PC-3 (cell line): ENCODE data around the gene FAM186B. TPM values are rescaled to one million over a fixed set of nuclear protein-coding genes. Genes with fewer than 3 reads are reported as not detected.
A peak's percentile ranks its signal among the peaks of the same experiment; 100 is the strongest.

Source experiments
- ATAC-seq: fragments of 200-7000 bp; cut with Tn5 transposase; 2 replicates; pipeline ENCODE4 v1.9.1; 2020; ENCODE audit warnings: mild to moderate bottlenecking, moderate library complexity
- BruUV-seq: library from RNA; stranded (reverse); fragments of 400-500 nt; replicated peaks from 2 replicates; lab custom pipeline; 2021; lab: Mats Ljungman, UMichigan
- CTCF ChIA-PET: fragments of 300-600 bp; sonication (Branson Sonifier 250); formaldehyde crosslinking; loops from one replicate; lab custom pipeline; 2022; ENCODE audit warnings: antibody characterized with exemption; lab: Charles Lee
- POLR2A ChIA-PET: fragments of 300-600 bp; sonication (Branson Sonifier 250); formaldehyde crosslinking; loops from one replicate; lab custom pipeline; 2022; ENCODE audit warnings: antibody characterized with exemption; ENCODE audit not compliant: unreplicated experiment; lab: Charles Lee
- DNase-seq: peaks from one replicate; pipeline ENCODE4 v3.0.0-alpha.2; 2015
- H2AFZ ChIP-seq: fragments of 300-600 bp; sonication (generic); 2 replicates; pipeline ENCODE4 v1.6.0; 2016; ENCODE audit warnings: antibody characterized with exemption, low read length
- H3F3A ChIP-seq: fragments of 300-600 bp; sonication (generic); one replicate; pipeline ENCODE4 v1.6.0; 2017; ENCODE audit warnings: antibody characterized with exemption, low read length, control low read depth, mild to moderate bottlenecking; ENCODE audit not compliant: unreplicated experiment
- H3K27ac ChIP-seq: fragments of 300-600 bp; sonication (generic); 2 replicates; pipeline ENCODE4 v1.5.1; 2016; ENCODE audit warnings: mild to moderate bottlenecking, low read length
- H3K27me3 ChIP-seq: fragments of 300-600 bp; sonication (generic); 2 replicates; pipeline ENCODE4 v1.6.1; 2016; ENCODE audit warnings: low read length, mixed read lengths
- H3K36me3 ChIP-seq: fragments of 300-600 bp; sonication (generic); 2 replicates; pipeline ENCODE4 v1.6.1; 2016; ENCODE audit warnings: low read depth, mixed run types, low read length, mixed read lengths
- H3K4me1 ChIP-seq: fragments of 300-600 bp; sonication (generic); 2 replicates; pipeline ENCODE4 v1.5.1; 2016; ENCODE audit warnings: low read length; ENCODE audit not compliant: insufficient read depth
- H3K4me2 ChIP-seq: fragments of 300-600 bp; sonication (generic); 2 replicates; pipeline ENCODE4 v1.6.0; 2016; ENCODE audit warnings: low read length
- H3K4me3 ChIP-seq: fragments of 300-600 bp; sonication (generic); 2 replicates; pipeline ENCODE4 v1.5.1; 2016; ENCODE audit warnings: mild to moderate bottlenecking, low read length, mixed read lengths
- H3K79me2 ChIP-seq: fragments of 300-600 bp; sonication (generic); 2 replicates; pipeline ENCODE4 v1.6.1; 2017; ENCODE audit warnings: low read length, mixed read lengths
- H3K9ac ChIP-seq: fragments of 300-600 bp; sonication (generic); 2 replicates; pipeline ENCODE4 v1.6.0; 2016; ENCODE audit warnings: mild to moderate bottlenecking, low read length
- H3K9me2 ChIP-seq: fragments of 300-600 bp; sonication (generic); replicated peaks from 2 replicates; pipeline ENCODE4 v1.6.1; 2016; ENCODE audit warnings: mixed run types, low read length, mixed read lengths
- H3K9me3 ChIP-seq: fragments of 300-600 bp; sonication (generic); 2 replicates; pipeline ENCODE4 v1.6.1; 2016; ENCODE audit warnings: low read length, mixed read lengths
- H4K20me1 ChIP-seq: fragments of 300-600 bp; sonication (generic); 2 replicates; pipeline ENCODE4 v1.6.1; 2016; ENCODE audit warnings: low read length, mixed read lengths
- CTCF ChIP-seq: fragments of 300-600 bp; sonication (generic); conservative IDR thresholded peaks from 2 replicates; pipeline ENCODE4 v1.5.1; 2017; ENCODE audit warnings: antibody characterized with exemption, low read depth, mild to moderate bottlenecking, low read length
- EZH2 ChIP-seq: fragments of 300-600 bp; sonication (generic); IDR thresholded peaks from one replicate; pipeline ENCODE4 v1.6.1; 2017; ENCODE audit warnings: antibody characterized with exemption, mild to moderate bottlenecking, low read length; ENCODE audit not compliant: unreplicated experiment
- EZH2phosphoT487 ChIP-seq: fragments of 300-600 bp; sonication (generic); IDR thresholded peaks from 2 replicates; pipeline ENCODE4 v1.6.1; 2018; ENCODE audit warnings: mild to moderate bottlenecking, antibody characterized with exemption, low read length, borderline replicate concordance
- intact Hi-C: fragments of 100-400 bp; cut with micrococcal nuclease; formaldehyde crosslinking; loops from 2 replicates; pipeline ENCODE4 v1.9.0; 2023
- total RNA-seq: library from RNA; depleted of rRNA; stranded (reverse); fragments of >200 nt; gene quantifications from 2 replicates; pipeline ENCODE4 v1.2.3, GENCODE V29; 2014

FAM186B gene
- total RNA-seq, 1 experiment from 2014 or later, result 0.80 TPM

GRCh38 chr12:49624921-49625577 is 19.6 kb upstream of the FAM186B start:
- intact Hi-C loops, result no loop called here
- H2AFZ ChIP-seq, result no peak overlapping the region

GRCh38 chr12:49623142-49623904 is 17.9 kb upstream of the FAM186B start, which contains the start of gene PRPF40B:
Gene PRPF40B (plus strand): TSS chr12:49623561. CDS start chr12:49623591, 30 bp downstream.
- no peaks in the 10 kb centered on the region for H3K27me3 ChIP-seq
- ATAC-seq (peak; percentile 85), DNase-seq (peak; percentile 84)
- no peak for TF ChIP-seq EZH2
- TF ChIP-seq CTCF, result peak; percentile 33; the same call in 1 of the 2 replicates
- no peak for TF ChIP-seq EZH2phosphoT487
- H3K36me3 ChIP-seq, result no peaks in the 10 kb centered on the region
- H3K9me3 ChIP-seq, result no peaks in the 10 kb centered on the region
- no peaks in the 10 kb centered on the region for H4K20me1 ChIP-seq
- H3K9me2 ChIP-seq, result no peaks in the 10 kb centered on the region
- peak within 1 kb of the TSS; percentile 45 for H3K27ac ChIP-seq
- intact Hi-C loops, result no loop called here
- no TSS peak for BruUV-seq
- H3K4me2 ChIP-seq, result peak within 1 kb of the TSS; percentile 99
- peak within 1 kb of the TSS; percentile 84 for H2AFZ ChIP-seq
- peaks cover 6% of the 10 kb centered on the region for H3F3A ChIP-seq
- H3K4me3 ChIP-seq, result peak within 1 kb of the TSS; percentile 75
- ChIA-PET CTCF (interaction anchor here (0.6 to 0.7 kb wide), 4 partner anchors 154 to 344 kb away, joined by 3 to 7 read pairs (median 5); no protein-coding TSS in a partner anchor), POLR2A (interaction anchor here (0.7 kb wide), 1 partner anchor 14 kb away, joined by 13 read pairs; no protein-coding TSS in a partner anchor)
- H3K79me2 ChIP-seq, result no peaks in the 10 kb centered on the region
- peak within 1 kb of the TSS; percentile 75 for H3K9ac ChIP-seq
- H3K4me1 ChIP-seq, result peaks cover 58% of the 10 kb centered on the region

More at GRCh38 chr12:49624921-49625577, 19.6 kb upstream of the FAM186B start:
- BruUV-seq, result no TSS peak
- POLR2A ChIA-PET, result no interaction called here
- Histone ChIP-seq H3K27me3 (no peaks in the 10 kb centered on the region), H3K36me3 (no peaks in the 10 kb centered on the region), H3F3A (peaks cover 6% of the 10 kb centered on the region), H3K79me2 (no peaks in the 10 kb centered on the region), H3K9me2 (no peaks in the 10 kb centered on the region), H3K4me3 (no peak overlapping the region), H4K20me1 (no peaks in the 10 kb centered on the region), H3K4me2 (peak overlapping the region; percentile 9; the same call in 1 of the 2 replicates), H3K27ac (peak overlapping the region; percentile 35), H3K9ac (no peak overlapping the region), H3K9me3 (no peaks in the 10 kb centered on the region), H3K4me1 (peaks cover 52% of the 10 kb centered on the region)
- ATAC-seq (peak; percentile 5; the same call in 1 of the 2 replicates), DNase-seq (peak; percentile 84)
- CTCF ChIA-PET, result no interaction called here
- TF ChIP-seq EZH2phosphoT487 (no peak), CTCF (no peak), EZH2 (no peak)
